Measurements from ENCODE around the gene CASD1. TPM values are rescaled to one million over a fixed set of nuclear protein-coding genes. Genes with fewer than 3 reads are reported as not detected.
A peak's percentile ranks its signal among the peaks of the same experiment; 100 is the strongest.

The CASD1 gene
- total RNA-seq = 10 to 100 TPM; 21.7 to 73.7 (median 63.3) TPM

DNA sequence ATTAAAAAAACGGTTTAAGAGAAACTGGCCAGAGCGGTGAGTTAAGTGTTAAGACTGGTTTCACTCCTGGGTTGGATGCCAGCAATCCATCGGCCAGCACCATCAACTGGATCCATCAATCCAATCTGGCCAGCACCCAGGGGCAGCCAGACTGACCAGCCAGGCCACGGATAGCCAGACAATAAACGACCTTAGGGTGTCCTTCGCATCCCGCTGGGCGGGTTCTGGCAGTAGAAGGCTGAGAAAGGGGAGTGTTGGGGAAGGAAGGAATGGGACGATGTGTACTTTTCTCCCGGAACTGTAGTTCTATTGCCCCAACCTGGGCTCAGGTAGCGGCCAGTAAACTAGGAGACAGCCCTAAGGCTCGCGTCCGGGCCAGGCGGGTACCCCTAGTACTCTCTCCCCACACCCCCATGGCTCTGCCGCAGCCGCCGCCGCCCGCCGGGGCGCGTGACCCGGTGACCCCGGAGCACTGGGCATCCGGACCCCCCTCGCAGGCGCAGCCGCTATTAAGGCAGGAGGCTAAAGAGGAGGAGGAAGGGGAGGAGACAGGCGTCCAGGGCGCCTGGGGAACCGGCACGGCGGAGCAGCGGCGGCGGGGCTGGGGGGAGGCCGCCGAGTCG is at the start of gene CASD1:
Gene CASD1 (plus strand): TSS at position 546 of the 623 bp plus-strand sequence. CDS start 276 bp downstream, outside the sequence.
- peak within 1 kb of the TSS; percentile 94 to 96 (median 95) for H3K27ac ChIP-seq
- peaks cover 0 to 53% (median 33%) of the 10 kb centered on the region in 4 donors for H3K4me1 ChIP-seq
- no peaks in the 10 kb centered on the region for H3K9me3 ChIP-seq
- H3K4me3 ChIP-seq = peak within 1 kb of the TSS; percentile 75 to 88 (median 82)
- WGBS, 2 donors (ENCODE audit: low coverage in 1 of 2) = 5 to 40% methylated on average over 3 to 29 of the region's 40 CpGs
- intact Hi-C loops (cut with DNase I; ENCODE audit: low total_unique reads) = no loop called here
- TF ChIP-seq EP300 (IDR thresholded peaks at IDR 0.05; ENCODE audit: low read depth) = no peak
- peak; percentile 88 for TF ChIP-seq POLR2A (IDR thresholded peaks at IDR 0.05)
- peak; percentile 42 to 87 (median 82) for TF ChIP-seq POLR2AphosphoS5 (IDR thresholded peaks at IDR 0.05)
- TF ChIP-seq, protein P1, sequence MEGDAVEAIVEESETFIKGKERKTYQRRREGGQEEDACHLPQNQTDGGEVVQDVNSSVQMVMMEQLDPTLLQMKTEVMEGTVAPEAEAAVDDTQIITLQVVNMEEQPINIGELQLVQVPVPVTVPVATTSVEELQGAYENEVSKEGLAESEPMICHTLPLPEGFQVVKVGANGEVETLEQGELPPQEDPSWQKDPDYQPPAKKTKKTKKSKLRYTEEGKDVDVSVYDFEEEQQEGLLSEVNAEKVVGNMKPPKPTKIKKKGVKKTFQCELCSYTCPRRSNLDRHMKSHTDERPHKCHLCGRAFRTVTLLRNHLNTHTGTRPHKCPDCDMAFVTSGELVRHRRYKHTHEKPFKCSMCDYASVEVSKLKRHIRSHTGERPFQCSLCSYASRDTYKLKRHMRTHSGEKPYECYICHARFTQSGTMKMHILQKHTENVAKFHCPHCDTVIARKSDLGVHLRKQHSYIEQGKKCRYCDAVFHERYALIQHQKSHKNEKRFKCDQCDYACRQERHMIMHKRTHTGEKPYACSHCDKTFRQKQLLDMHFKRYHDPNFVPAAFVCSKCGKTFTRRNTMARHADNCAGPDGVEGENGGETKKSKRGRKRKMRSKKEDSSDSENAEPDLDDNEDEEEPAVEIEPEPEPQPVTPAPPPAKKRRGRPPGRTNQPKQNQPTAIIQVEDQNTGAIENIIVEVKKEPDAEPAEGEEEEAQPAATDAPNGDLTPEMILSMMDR (IDR thresholded peaks at IDR 0.05) = no peak
- DNase-seq = peak; percentile 80
- H3K27me3 ChIP-seq = no peaks in the 10 kb centered on the region
- no peaks in the 10 kb centered on the region for H3K36me3 ChIP-seq
- in situ Hi-C loops (cut with MboI; ENCODE audit: low pct_ligation_motif_present in 1 of 4, low pct_unique_long_range_greater_than_20kb in 1 of 4, low sequenced_read_pairs in 3 of 4) = no loop called here

DNA sequence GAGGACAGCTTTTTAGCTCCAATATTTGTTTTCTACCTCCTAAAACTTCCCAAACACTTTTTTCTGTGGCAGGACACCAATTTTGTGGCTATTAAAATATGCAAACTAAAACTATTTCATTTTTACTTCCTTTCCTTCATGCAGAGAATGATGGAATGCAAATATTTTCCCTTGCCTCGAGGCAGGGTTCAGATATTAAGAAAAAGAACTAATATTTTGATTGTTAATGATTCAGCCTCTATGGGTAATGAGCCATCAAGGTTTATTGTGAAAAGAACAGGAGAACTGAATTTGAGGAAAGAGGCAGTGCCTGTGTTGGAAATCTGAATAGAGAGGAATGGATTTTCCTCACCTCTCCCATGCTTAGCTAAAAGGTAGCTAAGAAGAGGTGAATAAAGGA is 43.1 kb upstream of the CASD1 start:
- Histone ChIP-seq H3K36me3 (no peaks in the 10 kb centered on the region), H3K4me1 (no peaks in the 10 kb centered on the region), H3K9me3 (peaks cover under 1 to 3% of the 10 kb centered on the region in 2 donors), H3K27me3 (no peaks in the 10 kb centered on the region), H3K4me3 (no peak overlapping the region), H3K27ac (no peak overlapping the region)
- DNase-seq = no peak
- WGBS, 2 donors (ENCODE audit: low coverage in 1 of 2) = 48 to 70% methylated on average over 1 of the region's 1 CpG
- in situ Hi-C loops (cut with MboI; ENCODE audit: low pct_ligation_motif_present in 1 of 4, low pct_unique_long_range_greater_than_20kb in 1 of 4, low sequenced_read_pairs in 3 of 4) (loop anchor here (25.0 kb wide), 2 partner anchors 771 to 1021 kb away; partner anchors contain the start of gene ASB4 (in 2 of the 4)), intact Hi-C loops (cut with DNase I; ENCODE audit: low total_unique reads) (no loop called here)
- TF ChIP-seq POLR2A (IDR thresholded peaks at IDR 0.05) = no peak
- TF ChIP-seq, protein P1 (IDR thresholded peaks at IDR 0.05) = no peak
- no peak for TF ChIP-seq EP300 (IDR thresholded peaks at IDR 0.05; ENCODE audit: low read depth)
- no peak for TF ChIP-seq POLR2AphosphoS5 (IDR thresholded peaks at IDR 0.05)

DNA sequence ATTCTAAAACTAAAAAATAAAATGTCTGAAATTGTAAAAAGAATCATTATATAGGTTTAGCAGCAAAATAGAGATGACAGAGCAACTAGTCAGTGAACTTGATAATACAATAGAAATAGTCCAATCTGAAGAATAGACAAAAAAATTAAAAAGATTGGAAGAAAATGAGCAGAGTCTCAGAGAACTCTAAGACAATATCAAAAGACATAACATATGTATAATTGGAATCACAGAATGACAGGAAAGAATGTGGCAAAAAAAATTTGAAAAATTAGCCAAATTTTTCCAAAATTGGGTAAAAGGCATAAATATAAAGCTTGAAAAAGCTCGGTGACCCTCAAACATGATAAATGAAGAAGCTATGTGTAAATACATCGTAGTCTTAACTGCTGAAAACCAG is 38.0 kb upstream of the CASD1 start:
- Histone ChIP-seq H3K9me3 (peaks cover 3 to 9% of the 10 kb centered on the region in 2 donors), H3K4me3 (no peak overlapping the region), H3K27me3 (no peaks in the 10 kb centered on the region), H3K4me1 (no peaks in the 10 kb centered on the region), H3K27ac (no peak overlapping the region), H3K36me3 (no peaks in the 10 kb centered on the region)
- WGBS, 2 donors (ENCODE audit: low coverage in 1 of 2) = 85 to 100% methylated on average over 1 to 2 of the region's 2 CpGs
- TF ChIP-seq POLR2AphosphoS5 (IDR thresholded peaks at IDR 0.05) = no peak
- no peak for TF ChIP-seq POLR2A (IDR thresholded peaks at IDR 0.05)
- TF ChIP-seq, protein P1 (IDR thresholded peaks at IDR 0.05) = no peak
- no peak for TF ChIP-seq EP300 (IDR thresholded peaks at IDR 0.05; ENCODE audit: low read depth)
- DNase-seq = no peak
- intact Hi-C loops (cut with DNase I; ENCODE audit: low total_unique reads) = no loop called here
- in situ Hi-C loops (cut with MboI; ENCODE audit: low pct_ligation_motif_present in 1 of 4, low pct_unique_long_range_greater_than_20kb in 1 of 4, low sequenced_read_pairs in 3 of 4) = loop anchor here (25.0 kb wide), 2 partner anchors 766 to 1016 kb away; partner anchors contain the start of gene ASB4 (in 2 of the 4)

DNA sequence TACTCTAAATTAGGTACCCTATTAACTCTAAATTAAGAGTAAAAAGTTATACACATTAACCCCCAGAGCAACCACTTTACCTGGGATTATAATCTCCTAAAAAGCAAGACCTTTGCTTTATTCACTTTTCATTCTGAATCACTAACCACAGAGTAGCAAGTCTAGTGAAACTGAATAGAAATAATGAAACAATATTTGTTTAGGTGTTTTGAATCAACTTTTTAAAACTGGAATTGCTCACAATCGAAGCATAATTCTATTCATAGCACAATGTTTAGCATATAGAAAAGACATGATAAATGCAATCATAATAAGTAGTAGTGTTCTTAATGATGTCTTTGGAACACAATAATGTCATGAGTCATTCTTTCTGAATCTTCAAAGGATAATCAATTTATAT is 37.0 kb upstream of the CASD1 start:
- intact Hi-C loops (cut with DNase I; ENCODE audit: low total_unique reads) = no loop called here
- H3K4me1 ChIP-seq = no peaks in the 10 kb centered on the region
- TF ChIP-seq, protein P1 (IDR thresholded peaks at IDR 0.05) = no peak
- TF ChIP-seq EP300 (IDR thresholded peaks at IDR 0.05; ENCODE audit: low read depth) (no peak), POLR2A (IDR thresholded peaks at IDR 0.05) (no peak), POLR2AphosphoS5 (IDR thresholded peaks at IDR 0.05) (no peak)
- no peaks in the 10 kb centered on the region for H3K27me3 ChIP-seq
- WGBS, 2 donors (ENCODE audit: low coverage in 1 of 2) = 69 to 87% methylated on average over 1 of the region's 1 CpG
- peaks cover 3 to 9% of the 10 kb centered on the region in 2 donors for H3K9me3 ChIP-seq
- no peaks in the 10 kb centered on the region for H3K36me3 ChIP-seq
- in situ Hi-C loops (cut with MboI; ENCODE audit: low pct_ligation_motif_present in 1 of 4, low pct_unique_long_range_greater_than_20kb in 1 of 4, low sequenced_read_pairs in 3 of 4) = loop anchor here (25.0 kb wide), 2 partner anchors 765 to 1015 kb away; partner anchors contain the start of gene ASB4 (in 2 of the 4)
- no peak overlapping the region for H3K27ac ChIP-seq
- no peak for DNase-seq
- H3K4me3 ChIP-seq = no peak overlapping the region

All from transverse colon (tissue), 4 donors.